ENCODE results near the gene ODF2L.
A peak's percentile ranks its signal among the peaks of the same experiment; 100 is the strongest.

ODF2L gene, protein sequence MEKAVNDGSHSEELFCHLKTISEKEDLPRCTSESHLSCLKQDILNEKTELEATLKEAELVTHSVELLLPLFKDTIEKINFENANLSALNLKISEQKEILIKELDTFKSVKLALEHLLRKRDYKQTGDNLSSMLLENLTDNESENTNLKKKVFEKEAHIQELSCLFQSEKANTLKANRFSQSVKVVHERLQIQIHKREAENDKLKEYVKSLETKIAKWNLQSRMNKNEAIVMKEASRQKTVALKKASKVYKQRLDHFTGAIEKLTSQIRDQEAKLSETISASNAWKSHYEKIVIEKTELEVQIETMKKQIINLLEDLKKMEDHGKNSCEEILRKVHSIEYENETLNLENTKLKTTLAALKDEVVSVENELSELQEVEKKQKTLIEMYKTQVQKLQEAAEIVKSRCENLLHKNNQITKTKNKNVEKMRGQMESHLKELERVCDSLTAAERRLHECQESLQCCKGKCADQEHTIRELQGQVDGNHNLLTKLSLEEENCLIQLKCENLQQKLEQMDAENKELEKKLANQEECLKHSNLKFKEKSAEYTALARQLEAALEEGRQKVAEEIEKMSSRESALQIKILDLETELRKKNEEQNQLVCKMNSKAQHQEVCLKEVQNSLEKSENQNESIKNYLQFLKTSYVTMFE

DNA sequence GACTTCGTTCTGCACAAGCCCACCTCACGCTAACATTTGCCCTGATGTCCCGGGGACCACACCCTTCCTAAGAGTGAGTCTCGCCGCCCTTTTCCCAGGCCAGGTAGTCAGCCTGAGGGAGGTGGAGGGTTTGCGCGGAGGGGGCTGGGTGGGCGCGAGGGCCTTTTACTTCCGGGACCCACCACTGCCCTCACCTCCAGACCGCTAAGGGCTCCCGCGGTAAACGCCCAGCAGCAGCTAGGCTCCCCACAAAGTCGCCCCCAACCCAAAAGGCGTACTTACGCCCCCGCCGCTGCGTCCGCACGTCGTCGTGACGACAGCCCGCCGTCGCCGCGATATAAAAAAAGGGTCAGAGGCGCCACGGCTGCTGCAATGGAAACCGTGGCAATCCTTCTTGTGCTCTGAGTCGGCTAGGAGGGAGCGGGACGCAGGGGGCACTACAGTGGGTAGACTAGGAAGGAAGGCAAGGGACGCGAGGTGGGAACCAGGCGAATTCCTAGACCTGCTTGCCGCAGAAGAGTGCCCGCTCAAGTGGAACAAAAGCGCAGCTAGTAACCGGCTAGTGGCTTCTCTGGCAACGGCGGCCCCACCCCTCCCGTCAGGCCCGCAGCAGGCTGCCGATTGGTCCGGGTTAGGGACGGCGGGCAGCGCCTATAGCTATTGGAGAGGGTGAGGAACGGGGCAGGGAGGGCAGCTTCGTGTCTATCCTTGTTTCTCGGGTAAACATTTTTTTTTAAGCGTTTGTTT is at the start of gene ODF2L:
TSS of gene ODF2L (minus strand) at position 573 of the 747 bp plus-strand sequence. CDS start 9,296 bp downstream, outside the sequence.
- DNase-seq (ENCODE audit: low read depth): peak; percentile 78

DNA sequence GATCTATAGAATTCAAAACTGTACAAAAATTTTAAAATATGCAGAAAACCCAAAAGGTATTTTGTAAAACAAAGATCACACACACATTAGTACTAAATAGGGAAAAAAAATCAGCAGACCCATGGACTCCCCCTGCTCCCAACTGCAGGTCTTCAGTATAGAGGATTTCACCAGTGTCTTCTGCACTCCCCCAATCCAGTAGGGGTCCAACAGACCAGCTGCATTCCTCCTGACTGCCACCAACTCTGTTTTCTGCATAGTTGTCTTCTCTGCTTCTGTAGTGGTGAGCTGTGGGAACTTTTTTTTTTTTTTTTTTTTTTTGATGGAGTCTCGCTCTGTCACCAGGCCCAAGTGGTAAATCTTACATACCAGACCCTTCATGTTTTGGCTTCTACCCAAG is 49.8 kb upstream of the ODF2L start:
- no peak for DNase-seq (ENCODE audit: low read depth)

- DNase-seq (ENCODE audit: low read depth): no peak
These were observed 45.9 kb upstream of the ODF2L start for GRCh38 chr1:86441997-86442396.

DNA sequence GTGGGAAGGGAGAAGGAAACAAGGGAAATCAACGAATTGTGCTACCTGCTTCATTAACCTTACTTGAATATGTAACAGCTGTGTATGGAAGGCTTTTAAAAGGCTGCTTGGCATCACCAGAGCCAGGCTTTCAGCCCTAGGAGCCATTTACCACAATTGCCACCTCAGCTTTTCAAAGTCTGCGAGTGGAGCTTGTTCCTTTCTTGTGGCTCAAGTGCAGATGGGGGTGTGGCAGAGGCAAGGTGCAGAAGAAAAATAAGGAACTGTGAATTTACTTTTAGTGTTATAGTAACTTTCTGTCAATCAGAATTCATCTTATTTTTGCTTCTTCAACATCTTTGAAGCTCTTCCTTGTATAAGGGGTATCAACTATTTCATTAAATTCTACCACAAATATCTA is 45.5 kb upstream of the ODF2L start:
- DNase-seq (ENCODE audit: low read depth): no peak

DNA sequence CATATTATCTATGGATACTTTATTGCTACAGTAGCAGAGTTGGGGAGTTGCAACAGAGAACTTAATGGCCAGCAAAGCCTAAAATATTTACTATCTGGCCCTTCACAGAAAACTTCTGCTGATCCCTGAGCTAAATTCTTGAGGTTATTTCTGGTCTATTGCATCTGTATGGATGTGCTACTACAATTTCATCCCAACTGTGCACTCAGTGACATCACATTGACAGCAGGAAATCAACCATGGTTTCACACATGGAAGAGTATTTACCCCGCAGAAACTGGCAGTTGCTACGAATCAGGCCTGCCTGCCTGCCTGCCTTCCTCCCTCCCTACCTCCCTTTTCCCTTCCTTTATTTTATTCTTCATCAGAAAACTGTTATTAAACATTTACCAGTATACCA is 39.9 kb upstream of the ODF2L start:
- DNase-seq (ENCODE audit: low read depth): no peak

- no peak for DNase-seq (ENCODE audit: low read depth)
These were observed 39.2 kb upstream of the ODF2L start for GRCh38 chr1:86435327-86435726.

GRCh38 chr1:86434059-86434458 is 37.9 kb upstream of the ODF2L start:
- no peak for DNase-seq (ENCODE audit: low read depth)

- DNase-seq (ENCODE audit: low read depth): no peak
These were observed 34.3 kb upstream of the ODF2L start for GRCh38 chr1:86430376-86430775.

DNA sequence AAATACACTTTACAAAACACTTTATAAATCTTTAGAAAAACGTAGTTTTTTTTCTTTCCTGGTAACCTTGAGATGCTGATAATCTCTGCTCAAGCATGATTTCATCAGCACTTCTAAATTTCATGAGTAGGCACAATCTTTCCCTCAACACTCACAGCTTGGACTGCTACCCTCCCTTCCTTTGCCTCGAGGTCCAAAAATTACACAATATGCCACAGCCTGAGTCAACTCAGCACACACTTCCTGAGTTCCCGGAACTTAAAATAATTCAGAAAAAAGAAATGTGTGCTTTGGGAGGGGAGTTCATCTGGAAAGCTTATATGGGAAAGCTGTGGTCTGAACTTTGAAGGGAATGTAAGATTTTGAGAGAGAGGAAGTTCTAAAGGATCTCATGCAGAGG is 33.7 kb upstream of the ODF2L start:
- DNase-seq (ENCODE audit: low read depth): peak; percentile 97

DNA sequence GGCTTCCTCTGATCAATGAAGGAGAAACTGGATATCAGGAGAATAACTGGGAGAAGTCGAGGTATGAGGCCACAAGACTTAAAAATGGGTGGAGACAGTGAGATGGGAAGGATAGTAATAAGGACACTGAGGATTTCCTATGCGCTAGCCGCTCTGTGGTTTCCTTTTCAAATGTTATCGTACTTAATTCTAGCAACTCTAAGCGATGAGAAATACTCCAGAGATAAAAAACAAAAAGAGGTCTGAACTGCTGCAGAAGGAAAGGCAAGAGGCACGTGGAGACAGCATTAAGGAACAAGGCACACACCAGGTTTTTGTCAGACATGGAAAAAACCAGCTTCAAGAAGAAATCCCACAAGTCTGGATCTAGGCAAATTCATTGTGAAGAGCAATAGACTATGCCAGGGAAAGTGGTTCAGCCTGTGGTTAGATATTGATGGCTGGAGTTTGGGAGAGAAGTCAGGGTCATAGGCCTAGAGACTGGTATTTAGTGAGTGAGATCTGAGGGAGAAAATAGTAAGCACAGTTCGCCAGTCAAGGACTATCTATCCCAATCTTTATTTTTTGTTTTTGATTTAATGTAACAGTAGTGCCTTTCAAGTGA is 33.1 kb upstream of the ODF2L start:
- DNase-seq (ENCODE audit: low read depth): peak; percentile 52

DNA sequence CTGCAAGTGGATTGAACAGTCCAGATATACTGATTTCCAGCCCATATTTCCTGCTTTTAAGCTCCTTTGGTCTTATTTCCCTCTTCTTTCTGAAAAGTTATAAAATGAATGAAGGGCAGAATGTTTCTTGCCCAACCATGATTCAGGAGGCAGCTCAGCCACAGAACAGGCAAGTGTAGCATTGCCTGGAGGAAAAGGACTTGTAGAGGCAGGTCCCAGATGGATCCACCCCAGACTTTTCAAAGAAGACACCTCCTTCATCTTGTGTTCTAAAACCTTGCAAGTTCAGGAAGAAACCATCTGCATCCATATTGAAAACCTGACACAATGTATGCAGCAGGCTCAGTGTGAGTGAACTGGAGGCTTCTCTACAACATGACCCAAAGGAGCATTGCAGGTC is 27.8 kb upstream of the ODF2L start, which contains the start of gene CLCA2:
TSS of gene CLCA2 (plus strand) at position 299 of the 400 bp plus-strand sequence. CDS start at position 376, 77 bp downstream.
- no peak for DNase-seq (ENCODE audit: low read depth)

DNA sequence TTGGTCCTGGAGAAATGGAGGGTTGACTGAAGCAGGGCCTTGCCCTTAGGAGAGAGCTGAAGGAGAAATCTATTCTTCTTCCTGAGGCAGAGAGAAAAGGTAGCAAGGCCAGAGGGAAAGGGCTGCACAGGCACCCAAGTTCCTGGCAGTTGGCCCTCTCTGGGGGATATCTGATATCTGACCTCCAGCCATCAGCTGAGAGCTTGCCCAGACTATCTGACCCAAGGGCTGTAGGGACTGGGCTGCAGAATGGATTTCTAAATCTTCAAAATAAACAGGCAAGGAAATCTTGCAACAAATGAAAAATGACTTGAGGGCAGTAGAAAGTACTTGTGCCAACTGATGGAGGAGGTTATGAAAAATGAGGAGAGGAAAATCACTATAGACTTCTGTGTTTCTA is 27.4 kb upstream of the ODF2L start:
- DNase-seq (ENCODE audit: low read depth): peak; percentile 9

DNA sequence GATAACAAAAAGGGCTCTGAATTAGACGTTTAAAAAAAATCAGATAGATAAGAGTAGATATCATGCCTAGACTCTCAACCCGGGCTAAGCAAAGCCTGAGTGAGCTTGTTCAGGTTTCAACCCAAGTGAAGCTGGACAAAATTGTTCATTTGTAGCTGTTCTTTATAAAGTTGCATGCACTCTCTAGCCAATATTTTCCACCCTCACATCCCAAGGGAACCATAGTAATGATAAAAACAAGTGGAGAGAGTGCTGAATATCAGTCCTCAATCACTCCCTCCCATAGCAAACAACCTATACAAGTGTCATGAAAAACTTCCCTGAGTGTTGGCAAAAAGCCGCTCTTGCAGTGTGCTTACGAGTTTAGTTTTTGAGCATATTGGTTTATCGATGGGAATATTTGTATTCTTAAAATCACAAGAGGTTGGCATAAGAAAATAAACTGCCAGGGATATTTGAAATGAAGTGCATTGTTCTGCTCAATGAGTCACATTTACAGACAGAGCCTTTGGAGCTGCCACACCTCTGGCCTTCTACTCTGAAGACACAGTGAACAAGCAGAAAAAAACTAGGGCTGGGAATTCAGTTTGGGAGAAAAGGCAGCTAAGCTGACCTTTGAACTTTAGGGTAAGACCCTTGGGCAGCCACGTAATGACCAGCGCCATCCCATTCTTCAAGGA is 25.6 kb upstream of the ODF2L start:
- DNase-seq (ENCODE audit: low read depth): no peak

DNA sequence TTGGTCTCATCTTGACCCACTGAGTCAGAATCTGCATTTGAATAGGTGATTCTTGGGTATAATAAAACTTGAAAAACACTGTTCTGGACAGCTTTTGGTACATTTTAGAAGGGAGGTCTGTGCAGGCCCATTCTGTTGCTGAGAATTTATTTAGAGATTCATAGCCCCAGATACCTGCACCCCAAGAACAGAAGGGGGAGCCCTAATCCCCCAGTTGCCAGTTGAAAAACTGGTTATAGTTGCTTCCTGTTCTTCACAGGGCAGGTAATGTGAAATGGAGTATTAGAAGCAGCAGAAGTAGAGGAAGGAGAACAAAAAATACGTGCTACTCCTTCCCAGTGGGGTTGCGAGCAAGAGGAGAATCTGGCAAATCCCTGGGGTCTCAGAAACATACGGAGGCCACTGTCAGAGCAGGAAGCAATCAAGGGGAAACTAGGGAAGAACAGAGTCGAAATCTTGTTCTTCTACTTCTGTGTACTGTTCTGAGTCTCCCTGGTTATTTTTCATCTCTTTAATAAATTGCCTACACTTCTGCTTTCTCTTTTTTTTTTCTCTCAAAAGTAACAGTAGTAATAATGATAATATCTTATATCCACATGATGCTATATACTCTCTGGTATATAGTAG is 23.3 kb upstream of the ODF2L start:
- no peak for DNase-seq (ENCODE audit: low read depth)

DNA sequence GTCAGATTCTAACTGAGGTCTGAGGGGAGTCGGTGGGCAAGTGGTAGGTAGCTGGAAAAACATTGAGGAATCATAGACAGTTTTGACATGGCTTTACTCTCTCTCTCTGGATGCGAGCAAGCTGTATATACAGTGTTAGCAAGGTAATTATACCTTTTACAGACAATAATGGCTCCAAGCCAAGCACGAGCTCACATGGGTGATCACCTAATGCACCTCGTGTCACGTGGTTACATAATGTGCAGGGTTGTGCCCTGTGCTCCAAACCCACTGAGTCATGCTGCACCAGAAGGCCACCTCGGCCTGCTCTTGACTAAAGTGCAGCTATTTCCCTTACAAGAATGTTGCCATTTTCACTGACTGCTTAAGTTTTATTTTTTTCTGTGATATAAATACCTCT is 20.2 kb upstream of the ODF2L start:
- DNase-seq (ENCODE audit: low read depth): no peak

DNA sequence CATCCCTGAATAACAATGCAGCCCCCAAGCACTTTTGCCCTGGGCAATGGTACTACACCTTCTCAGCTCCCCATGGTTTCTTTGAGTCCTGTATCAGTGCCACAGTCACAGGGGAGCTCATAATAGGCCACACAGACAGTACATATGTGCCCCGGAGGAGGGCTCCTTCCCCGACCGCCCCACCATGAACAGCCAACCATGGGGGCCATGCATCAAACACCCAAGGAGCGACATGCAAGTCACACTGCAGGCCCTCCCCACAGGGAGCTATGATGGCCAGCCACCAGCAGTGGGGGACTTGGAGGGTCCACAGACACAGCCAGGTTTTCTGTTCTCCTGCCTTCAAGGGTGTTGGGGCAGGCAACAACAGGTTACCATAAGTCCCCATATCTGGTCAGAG is 14.8 kb upstream of the ODF2L start:
- DNase-seq (ENCODE audit: low read depth): no peak

GRCh38 chr1:86409416-86410021 is 13.4 kb upstream of the ODF2L start:
- DNase-seq (ENCODE audit: low read depth): no peak

- DNase-seq (ENCODE audit: low read depth): no peak
These were observed 371 bp upstream of the ODF2L start for GRCh38 chr1:86396498-86396890.

GRCh38 chr1:86394416-86394815 is 1.7 kb downstream of the ODF2L start:
- DNase-seq (ENCODE audit: low read depth): peak; percentile 27

- no peak for DNase-seq (ENCODE audit: low read depth)
These were observed 6.8 kb downstream of the ODF2L start for GRCh38 chr1:86389307-86389706.

DNA sequence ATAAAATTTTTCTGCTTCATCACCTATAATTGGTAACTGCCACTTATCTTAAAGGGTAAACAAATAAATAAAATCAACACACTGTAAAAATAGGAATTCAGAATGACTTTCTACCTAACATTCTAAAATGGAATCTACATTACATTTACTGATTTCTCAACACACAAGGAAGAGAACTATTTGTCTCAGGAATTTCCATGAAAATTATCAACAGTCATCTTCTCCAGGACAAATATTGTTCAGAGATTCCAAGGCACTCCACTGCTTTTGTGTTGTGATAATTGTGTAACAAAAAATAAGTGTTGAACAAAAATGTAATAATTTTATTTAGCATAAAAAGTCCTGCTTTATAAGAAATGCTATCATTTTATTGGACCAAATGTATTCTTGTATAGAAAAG is 7.3 kb downstream of the ODF2L start:
- peak; percentile 21 for DNase-seq (ENCODE audit: low read depth)
